MV-4-11 (cell line): ENCODE measurements around the gene P4HA3.

Experiments used
- DNase-seq: peaks from one replicate; lab custom pipeline; 2025; lab: John Stamatoyannopoulos, UW

Gene P4HA3

DNA sequence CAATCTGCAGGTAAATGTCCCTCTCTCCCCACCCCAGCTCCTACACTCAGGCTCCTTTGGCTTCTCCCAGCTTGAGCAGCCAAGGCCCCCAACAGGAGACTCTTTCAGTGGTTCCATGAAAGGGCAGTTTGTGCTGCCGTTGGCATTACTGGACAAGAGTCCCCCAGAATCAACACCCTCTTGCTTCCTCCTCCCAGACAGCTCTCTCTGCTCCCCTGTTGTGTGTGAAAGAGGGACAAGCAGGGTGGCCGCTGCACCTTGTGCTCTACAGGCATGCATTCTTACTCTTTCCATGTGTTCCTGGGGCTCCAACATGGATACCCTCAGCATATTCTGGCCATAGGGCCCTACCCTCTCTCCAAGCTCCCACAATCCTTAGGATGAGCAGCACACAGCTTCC is 48.7 kb downstream of the P4HA3 start:
- DNase-seq = no peak

DNA sequence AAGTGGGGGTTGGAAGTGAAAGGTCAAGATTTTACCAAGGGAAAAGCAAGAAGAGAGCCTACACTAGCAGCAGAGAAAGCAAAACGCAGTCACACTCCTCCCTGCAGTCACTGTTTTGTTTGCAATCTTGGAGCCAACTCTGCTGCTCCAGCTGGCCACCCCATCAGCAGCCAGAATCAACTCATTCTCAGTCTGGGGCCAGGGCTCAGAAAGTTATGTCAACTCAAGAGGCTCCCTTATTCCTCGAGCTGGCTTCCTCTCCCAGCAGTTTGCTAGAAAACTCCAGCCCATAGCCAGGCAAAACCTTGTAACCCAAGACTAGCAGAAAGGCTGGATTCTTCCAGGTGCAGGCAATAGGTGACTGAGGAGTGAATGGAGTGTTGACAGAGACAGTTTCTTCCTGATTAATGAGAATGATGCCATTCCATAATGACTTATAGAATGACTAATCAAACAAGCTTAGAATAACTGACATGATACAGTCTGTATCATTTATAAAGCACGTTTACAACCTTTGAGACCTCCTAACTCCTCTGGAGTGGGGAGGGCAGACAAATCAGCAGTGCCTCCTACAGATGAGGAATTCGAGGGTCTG is 53.4 kb downstream of the P4HA3 start:
- no peak for DNase-seq

DNA sequence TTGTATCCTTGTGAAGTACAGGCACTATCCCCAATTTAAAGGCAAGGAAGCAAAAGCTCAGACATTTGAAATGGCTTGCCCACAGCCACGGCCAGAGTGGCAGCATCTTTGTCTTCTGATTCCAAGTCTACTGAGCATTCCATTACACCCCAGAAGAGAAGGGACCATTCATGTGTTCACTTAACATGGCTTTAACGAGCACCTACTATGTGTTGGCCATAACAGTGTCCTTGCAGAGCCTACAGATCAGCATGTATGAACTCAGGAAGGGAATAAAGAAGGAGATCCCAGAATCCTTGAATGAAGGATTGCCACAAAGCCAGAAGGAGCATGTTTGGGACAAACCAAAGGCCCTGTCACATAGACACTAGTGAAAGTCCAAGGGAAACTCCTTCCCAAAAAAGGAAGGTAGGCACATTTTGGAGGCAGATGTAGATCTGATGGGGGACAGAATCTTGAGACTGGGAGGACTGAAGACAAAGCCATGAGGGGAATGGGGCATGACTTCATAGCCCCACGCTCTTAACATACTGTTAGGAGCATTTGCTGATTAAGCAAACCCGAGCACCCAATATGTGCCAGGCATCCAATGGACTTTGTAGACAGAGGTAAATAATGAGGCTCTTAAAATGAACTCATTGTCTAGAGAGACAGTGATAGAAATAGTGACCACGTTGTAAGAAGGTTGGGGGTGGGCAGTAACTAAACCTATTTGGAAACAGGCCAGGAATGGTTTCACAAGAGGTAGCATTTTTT is 54.9 kb downstream of the P4HA3 start:
- no peak for DNase-seq

DNA sequence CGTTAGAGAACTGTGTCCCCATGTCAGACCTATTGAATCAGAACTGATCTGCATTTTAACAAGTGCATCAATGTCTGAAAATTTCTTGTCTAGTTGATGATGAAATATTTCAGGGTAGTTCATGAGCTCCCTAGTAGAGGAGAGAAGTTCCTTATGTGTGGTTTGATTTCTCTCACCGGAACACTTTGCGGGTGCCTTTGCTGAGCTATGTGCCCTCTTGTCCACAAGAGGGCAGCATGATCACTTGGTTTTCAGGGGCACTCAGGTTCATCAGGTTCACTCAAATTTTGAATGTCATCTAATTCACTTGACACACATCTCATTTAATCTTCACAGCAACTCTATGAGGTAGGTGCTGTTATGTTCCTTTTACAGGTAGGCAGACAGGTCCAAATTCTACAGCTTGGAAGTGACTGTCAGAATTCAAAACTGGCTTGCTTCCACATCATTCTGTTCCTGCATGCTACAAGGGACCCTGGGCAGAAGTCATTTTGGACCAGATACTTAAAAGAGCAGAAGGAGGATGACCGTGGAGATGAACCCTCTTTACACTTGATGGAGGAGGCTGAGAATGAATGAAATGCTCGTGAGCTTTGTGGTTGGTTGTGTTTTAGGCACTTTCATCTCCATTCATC is 55.6 kb downstream of the P4HA3 start:
- DNase-seq = peak; percentile 75

DNA sequence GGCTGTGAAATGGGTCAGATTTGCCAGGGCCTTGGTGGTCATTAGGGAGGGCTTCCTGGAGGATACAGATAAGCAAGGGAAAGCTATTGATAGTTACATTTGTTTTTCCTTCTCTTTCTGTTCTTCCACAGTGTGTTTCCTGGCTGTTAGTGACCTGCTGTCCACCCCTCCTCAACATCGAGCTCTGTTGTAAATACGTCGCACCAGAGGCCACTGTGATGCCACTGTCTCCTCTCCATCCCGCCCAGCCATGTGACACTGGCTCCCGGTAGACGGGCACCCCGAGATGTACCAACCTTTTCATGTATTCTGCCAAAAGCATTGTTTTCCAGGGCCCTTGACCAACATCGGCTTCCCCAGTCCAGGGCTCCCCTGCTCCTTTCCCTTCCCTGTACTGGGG is 58.1 kb downstream of the P4HA3 start:
- DNase-seq = no peak

DNA sequence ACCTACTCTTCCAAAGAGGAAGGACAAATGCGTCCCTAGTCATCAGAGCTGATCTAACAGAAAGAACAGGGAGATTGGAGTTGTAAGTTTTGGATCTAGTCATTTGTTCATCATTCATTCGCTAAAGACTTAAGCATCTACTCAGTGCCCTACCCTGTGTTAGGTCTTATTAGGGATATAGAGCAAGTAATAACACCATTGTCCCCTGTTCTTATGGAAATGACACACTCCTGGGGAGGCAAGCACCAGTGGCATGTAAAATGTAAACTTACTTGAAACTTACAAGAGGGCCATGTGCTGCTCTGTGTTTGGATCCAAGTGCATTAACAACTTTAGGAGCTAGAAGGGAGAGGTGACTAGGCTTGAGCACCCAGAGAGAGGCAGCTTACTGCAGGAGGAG is 61.9 kb downstream of the P4HA3 start:
- DNase-seq = no peak

DNA sequence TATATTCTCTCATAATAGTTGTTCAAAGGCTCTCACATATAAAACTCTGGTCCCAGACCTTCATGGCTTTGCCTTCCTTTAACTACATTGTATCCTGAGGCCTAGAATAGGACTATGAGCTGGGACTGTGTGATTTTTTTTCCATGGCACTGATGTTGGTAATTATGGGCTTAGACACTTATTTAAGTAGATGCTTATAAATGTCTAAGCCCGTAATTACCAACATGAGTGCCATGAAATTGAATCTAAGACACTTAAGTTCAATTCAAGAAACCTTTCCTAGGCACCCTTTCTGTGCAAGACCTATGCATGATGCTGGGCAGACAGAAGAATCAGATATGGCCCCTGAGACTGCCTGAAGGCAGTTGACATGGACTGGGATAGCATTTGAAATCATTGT is 63.0 kb downstream of the P4HA3 start:
- no peak for DNase-seq

DNA sequence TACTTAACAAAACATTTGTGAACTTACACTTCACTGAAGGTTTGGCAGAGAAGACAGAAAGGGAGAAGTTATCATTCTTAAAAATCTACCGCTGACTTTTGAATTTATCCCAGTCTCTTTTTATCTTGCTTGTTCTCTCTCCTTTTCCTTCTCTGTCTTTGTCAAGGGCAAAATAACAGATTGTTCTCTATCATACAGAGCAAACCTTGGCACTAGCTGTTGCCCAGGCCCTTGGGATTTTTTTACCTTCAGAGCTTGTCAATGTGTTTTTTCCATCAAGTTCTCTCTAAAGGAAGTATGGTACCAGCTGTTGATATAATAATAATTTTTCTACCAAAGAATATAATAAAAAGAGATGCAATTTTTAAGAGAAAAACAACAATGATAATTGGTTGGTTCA is 73.2 kb downstream of the P4HA3 start:
- no peak for DNase-seq

DNA sequence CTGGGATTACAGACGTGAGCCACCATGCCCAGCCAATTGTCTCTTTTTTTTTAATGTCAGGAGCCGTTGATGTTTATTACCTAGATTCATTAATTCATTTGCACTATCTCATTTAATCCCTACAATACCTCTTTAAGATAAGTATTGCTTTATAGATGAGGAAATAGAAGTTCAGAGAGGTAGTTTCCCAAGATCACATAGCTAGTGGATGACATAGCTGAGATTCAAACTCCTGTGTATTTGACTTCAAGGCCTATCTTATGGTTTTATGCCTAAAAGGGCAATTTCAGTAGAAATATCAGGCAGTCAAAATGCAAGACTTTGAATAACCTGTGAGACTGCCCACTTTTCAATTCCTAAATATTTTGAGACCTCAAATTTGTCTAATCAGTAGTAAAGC is 73.9 kb downstream of the P4HA3 start:
- DNase-seq = no peak

DNA sequence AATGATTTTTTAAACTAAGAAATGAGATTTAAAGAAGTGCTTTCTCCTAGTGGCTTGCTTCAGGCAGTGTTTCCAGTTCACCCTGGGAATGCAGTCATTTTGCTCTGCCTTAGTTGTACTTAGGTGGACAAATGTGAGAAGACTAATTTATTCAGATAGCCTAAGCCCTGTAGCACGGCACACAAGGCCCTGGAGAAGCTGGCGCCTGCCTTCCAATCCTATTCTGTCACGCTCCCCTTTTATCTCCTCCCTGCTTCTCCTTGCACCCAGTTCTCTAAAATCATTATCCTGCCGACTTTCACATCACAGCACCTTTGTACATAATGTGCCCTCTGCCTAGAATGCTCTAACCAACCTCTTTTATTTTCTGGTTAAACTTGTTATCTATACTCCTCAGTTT is 76.3 kb downstream of the P4HA3 start:
- DNase-seq = no peak

DNA sequence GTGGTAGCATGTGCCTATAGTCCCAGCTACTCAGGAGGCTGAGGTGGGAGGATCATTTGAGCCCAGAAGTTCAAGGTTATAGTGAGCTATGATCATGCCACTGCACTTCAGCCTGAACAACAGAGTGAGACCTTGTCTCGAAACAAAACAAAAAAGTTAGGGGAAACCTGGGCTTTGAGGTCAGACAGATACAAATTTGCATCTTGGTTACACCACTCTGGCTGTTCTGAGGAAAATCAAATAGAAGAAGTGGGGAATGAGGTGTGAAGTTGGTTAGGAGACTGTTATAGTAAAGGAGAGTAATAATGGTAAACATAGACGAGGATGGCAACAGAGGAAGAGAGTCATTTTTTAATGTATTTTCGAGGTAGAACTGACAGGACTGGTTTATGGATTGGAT is 77.8 kb downstream of the P4HA3 start:
- DNase-seq = no peak

DNA sequence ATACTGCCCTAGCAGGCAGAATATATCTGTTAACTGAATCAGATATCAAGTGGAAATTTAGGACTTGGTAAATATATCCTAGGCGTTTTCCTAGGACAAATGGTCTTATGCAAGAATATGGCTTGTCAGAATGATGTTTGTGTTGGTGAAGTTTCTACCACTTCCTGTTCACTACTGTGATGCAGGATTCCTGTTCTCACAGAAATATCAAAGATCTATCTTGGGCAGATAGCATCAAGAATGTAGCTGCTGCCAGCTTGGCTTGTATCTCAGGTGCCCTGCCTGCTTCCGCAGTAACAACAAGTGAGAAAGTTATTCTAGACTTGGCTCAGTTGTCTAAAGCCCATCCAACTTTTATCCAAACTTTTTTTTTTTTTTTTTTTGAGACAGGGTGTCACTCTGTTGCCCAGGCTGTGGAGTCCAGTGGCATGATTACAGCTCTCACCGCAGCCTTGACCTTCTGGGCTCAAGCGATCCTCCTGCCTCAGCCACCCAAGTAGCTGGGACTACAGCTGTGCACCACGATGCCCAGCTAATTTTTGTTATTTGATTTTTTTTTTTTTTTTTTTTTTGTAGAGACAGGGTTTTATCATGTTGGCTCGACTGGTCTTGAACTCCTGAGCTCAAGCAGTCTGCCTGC is 79.0 kb downstream of the P4HA3 start:
- DNase-seq = no peak

DNA sequence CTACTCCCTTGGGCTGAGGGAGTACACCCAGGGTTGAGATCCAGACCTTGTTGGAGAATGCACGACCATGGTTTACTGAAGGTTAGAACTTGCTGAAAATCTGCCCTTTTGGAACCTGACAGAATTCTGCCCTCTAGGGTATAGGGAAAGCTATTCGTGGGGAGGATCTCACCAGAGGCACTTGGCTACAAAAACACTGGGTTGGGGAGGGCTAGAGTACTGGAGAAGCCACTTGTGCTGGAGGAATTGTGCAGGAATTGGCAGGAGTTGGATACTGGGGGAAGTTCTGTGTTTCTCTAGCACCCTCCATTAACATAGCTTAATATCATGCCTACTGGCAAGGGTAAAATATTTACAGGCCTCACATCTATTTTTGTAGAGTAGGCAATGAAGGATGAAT is 84.5 kb downstream of the P4HA3 start:
- no peak for DNase-seq

DNA sequence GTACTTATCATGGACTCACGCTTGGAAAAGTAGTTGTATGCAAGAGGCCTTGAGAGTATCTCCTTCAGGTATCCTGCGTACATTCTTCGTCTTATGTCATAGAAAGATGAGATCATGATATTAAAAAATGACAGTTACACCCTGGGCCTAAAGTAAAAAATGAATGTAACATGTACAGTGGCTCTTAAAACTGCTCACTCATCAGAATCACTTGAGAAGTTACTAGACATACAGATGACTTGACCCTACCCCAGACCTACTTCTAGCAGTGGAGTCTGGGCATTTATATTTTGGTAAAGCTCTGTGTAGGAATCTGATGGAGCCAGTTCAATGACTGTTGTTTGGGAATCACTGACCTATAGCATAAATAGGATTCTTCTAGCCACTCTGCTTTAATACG is 85.9 kb downstream of the P4HA3 start:
- DNase-seq = no peak

DNA sequence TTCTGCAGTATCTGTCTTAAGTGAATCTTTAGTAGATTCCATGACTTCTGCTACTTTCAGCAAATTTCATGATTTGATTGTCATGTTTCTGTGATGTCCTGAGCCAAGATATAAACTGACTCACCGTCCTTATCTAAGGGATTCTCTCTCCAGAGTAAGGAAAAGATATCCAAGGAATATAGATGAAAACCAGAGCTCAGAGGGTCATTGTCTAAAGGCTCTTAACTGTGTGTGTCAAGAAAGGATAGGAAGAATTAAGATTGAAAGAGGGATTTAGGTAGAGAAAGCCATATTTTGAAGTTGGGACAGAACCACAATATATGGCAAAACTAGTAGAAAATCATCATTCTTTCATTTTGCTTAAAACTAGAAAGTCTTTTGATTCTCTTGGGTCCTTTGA is 89.6 kb downstream of the P4HA3 start:
- DNase-seq = no peak

DNA sequence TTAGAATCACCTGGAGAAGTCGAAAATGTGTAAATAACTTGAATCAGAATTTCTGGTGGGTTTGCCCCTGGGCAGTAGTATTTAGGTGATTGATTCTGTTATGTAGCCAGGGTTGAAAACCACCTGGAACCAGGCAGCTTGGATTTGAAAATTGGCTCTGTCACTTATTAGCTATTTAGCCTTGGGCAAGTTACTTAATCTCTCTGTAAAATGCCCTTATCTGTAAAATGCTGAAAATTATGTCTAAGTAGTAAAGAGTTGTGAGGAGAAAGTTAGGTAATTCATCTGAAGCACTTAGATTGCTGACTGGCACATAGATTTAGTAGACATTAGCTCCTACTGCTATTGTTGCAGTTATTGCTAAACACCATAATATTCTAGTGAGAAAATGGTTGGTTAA is 91.1 kb downstream of the P4HA3 start:
- DNase-seq = no peak
